Spinal cord (tissue), 10 donors: ENCODE data around the gene MB21D2. TPM values are rescaled to one million over a fixed set of nuclear protein-coding genes. Genes with fewer than 3 reads are reported as not detected.
A peak's percentile ranks its signal among the peaks of the same experiment; 100 is the strongest.
"Not testable (repeated sequence)": the region's sequence is repeated elsewhere in the genome, so short reads cannot be mapped to it uniquely, and the experiment has no call there.

Experiments used
- DNase-seq, 6 donors: peaks; one replicate each; pipeline versions ENCODE4 v3.0.0 to v3.0.0-alpha.2; 2013 to 2015; ENCODE audit warnings: low spot score in 6 of 6, low read depth in 4 of 6
- H3K27ac ChIP-seq: one replicate; pipeline ENCODE4 v1.5.1; 2013; ENCODE audit warnings: low read depth, low read length, control low read depth
- H3K27me3 ChIP-seq: one replicate; pipeline ENCODE4 v1.6.1; 2013; ENCODE audit warnings: low read length; ENCODE audit not compliant: control insufficient read depth, insufficient read depth
- H3K36me3 ChIP-seq: one replicate; pipeline ENCODE4 v1.6.1; 2013; ENCODE audit warnings: low read length; ENCODE audit not compliant: control insufficient read depth, insufficient read depth
- H3K4me1 ChIP-seq: one replicate; pipeline ENCODE4 v1.6.1; 2013; ENCODE audit warnings: low read length; ENCODE audit not compliant: control insufficient read depth, insufficient read depth
- H3K4me3 ChIP-seq: one replicate; pipeline ENCODE4 v1.5.1; 2013; ENCODE audit warnings: low read depth, low read length, control low read depth
- H3K9me3 ChIP-seq: one replicate; pipeline ENCODE4 v1.6.1; 2013; ENCODE audit warnings: low read length; ENCODE audit not compliant: control insufficient read depth, insufficient read depth
- WGBS: methylation state at CpG from one replicate; pipeline ENCODE4 v1.1.5; 2013; ENCODE audit warnings: missing lambda C conversion rate; ENCODE audit not compliant: insufficient coverage; 5-methylcytosine and 5-hydroxymethylcytosine counted together
- polyA plus RNA-seq, 2 donors: library from polyadenylated mRNA; unstranded; fragments of 120-200 nt; gene quantifications; one replicate each; pipeline ENCODE4 v1.2.1, GENCODE V29; 2013; ENCODE audit not compliant: insufficient read length in 2 of 2
- total RNA-seq, 2 donors: library from RNA; depleted of rRNA in 1 of 2; stranded (reverse); fragments of 120-200 nt in 1 of 2; fragments of >200 nt in 1 of 2; gene quantifications; one replicate each; pipeline versions ENCODE4 v1.2.3 to v1.2.4, GENCODE V29; 2013 to 2014
- donor health status: healthy.

Gene MB21D2
- total and polyA plus RNA-seq, 4 donors = 9.5 to 23.4 (median 21.1) TPM

DNA sequence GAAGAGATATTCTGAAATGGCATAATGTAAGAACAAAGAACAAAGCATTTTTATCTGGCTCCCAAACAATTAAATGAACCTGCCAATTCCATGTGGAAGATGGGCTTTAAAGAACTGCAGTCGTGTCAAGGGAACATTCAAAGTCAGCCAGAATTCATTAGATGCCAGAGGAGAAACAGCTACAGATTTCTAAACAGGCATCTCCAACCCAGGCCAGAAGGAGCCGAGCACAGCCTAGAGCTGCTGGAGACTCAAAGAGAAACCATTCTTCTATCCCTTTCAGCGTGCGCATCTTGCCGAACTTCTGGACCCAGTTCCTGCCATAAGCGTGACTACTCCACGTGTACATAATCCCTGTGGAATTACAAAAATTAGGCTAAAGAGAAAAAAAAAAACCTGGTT, 60.4 kb downstream of the MB21D2 start:
- H3K4me3 ChIP-seq = no peak overlapping the region
- WGBS = 9% methylated on average over 1 of the region's 7 CpGs

GRCh38 chr3:192855434-192855833, 62.2 kb downstream of the MB21D2 start:
- H3K36me3 ChIP-seq = no peaks in the 10 kb centered on the region
- no peak overlapping the region for H3K27ac ChIP-seq
- no peaks in the 10 kb centered on the region for H3K27me3 ChIP-seq
- no peak overlapping the region for H3K4me3 ChIP-seq
- H3K4me1 ChIP-seq = peaks cover 8% of the 10 kb centered on the region
- H3K9me3 ChIP-seq = peaks cover 8% of the 10 kb centered on the region
- no peak for DNase-seq
- WGBS = no CpG with 5 or more reads among the region's 1 CpG

More for the DNA sequence above, 60.4 kb downstream of the MB21D2 start:
- Histone ChIP-seq H3K27ac (no peak overlapping the region), H3K9me3 (peaks cover 8% of the 10 kb centered on the region), H3K36me3 (no peaks in the 10 kb centered on the region), H3K4me1 (peaks cover 16% of the 10 kb centered on the region), H3K27me3 (no peaks in the 10 kb centered on the region)
- DNase-seq = peak in 2 of 6 donors; percentile 63 to 69

DNA sequence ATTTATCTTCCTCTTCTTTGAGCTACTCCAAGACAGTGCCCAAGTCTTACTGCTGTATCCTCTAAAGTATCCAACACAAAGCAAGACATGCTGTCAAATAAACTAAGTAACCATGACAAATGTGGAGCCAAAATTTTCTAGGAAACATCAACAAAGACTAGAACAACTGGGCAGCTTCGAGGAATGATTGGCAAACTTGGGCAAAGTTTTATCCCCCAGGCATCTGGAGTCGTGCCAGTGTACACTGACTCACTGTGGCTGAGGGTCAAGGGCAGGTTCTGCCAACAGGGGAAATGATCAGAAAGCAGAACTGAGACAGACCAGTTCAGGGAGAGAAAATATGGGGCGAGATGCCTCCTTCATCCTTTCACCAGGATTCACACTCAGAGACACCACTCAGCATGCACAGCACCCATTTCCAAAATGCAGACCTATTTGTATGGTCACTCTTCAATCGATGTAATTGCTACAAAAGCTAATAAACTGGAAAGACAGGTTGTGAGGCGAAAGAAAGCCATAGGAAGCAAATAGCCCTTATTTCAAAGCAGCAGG, 65.8 kb downstream of the MB21D2 start:
- no peak overlapping the region for H3K4me3 ChIP-seq
- DNase-seq = peak in 1 of 6 donors; percentile 79
- 31% methylated on average over 2 of the region's 5 CpGs for WGBS
- no peaks in the 10 kb centered on the region for H3K27me3 ChIP-seq
- H3K27ac ChIP-seq = no peak overlapping the region
- peaks cover 3% of the 10 kb centered on the region for H3K4me1 ChIP-seq
- peaks cover 8% of the 10 kb centered on the region for H3K9me3 ChIP-seq
- no peaks in the 10 kb centered on the region for H3K36me3 ChIP-seq

- no peak overlapping the region for H3K4me3 ChIP-seq
- H3K27ac ChIP-seq = no peak overlapping the region
- WGBS = 94% methylated on average over 12 of the region's 14 CpGs
- no peaks in the 10 kb centered on the region for H3K27me3 ChIP-seq
- DNase-seq = no peak
- H3K4me1 ChIP-seq = peaks cover 3% of the 10 kb centered on the region
- peaks cover 8% of the 10 kb centered on the region for H3K9me3 ChIP-seq
- no peaks in the 10 kb centered on the region for H3K36me3 ChIP-seq
These were observed 67.1 kb downstream of the MB21D2 start for GRCh38 chr3:192850451-192850981.

GRCh38 chr3:192849821-192850220, 67.8 kb downstream of the MB21D2 start:
- H3K4me3 ChIP-seq, H3K9me3 ChIP-seq, DNase-seq, H3K27ac ChIP-seq, H3K4me1 ChIP-seq, H3K36me3 ChIP-seq, H3K27me3 ChIP-seq: not testable (repeated sequence)
- whole genome bisulfite sequencing = 89% methylated on average over 11 of the region's 11 CpGs

DNA sequence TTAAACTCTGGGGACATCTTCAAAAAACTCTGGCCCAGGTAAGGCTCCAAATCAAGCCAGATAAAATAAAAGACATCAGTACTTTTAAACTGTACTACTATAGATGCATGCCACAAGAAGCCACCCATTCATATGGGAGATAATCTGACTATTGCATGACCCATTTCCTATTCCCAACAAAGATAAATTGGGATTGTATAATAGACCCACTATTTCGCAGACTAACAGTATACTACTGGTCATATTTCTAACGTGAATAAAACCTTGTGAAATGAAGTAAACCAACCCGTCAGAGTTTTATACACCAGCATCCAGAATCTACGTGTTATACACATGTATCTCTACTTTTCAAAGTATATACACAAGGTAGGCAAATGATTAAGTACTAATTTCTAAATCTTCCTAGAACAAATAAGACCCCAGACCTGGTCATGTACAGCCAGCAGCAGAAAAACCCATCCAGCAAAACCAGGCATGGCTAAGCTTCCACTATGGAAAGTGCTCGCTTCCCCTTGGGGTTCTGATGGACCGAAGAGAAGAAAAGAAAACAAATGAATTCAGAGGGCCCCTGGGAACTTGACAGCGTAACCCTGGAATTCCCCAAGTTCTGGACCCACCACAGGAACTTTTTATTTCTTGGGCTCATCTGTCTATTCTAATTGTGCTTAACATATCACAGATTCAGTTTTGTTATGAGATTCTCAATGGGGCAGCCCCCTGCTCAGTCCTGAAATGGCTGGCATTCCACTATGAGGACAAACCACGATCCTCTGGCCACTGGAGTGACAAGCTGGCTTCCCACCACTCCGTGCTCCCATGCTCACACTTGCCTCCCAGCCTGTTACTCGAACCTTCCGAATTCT, 69.1 kb downstream of the MB21D2 start:
- H3K27ac ChIP-seq = no peak overlapping the region
- 63% methylated on average over 4 of the region's 11 CpGs for WGBS
- H3K9me3 ChIP-seq = no peaks in the 10 kb centered on the region
- DNase-seq = no peak
- no peaks in the 10 kb centered on the region for H3K27me3 ChIP-seq
- no peaks in the 10 kb centered on the region for H3K36me3 ChIP-seq
- H3K4me3 ChIP-seq = no peak overlapping the region
- H3K4me1 ChIP-seq = peaks cover 16% of the 10 kb centered on the region

GRCh38 chr3:192847941-192848340, 69.7 kb downstream of the MB21D2 start:
- Histone ChIP-seq H3K36me3 (no peaks in the 10 kb centered on the region), H3K9me3 (no peaks in the 10 kb centered on the region), H3K27ac (no peak overlapping the region), H3K27me3 (no peaks in the 10 kb centered on the region), H3K4me1 (peaks cover 20% of the 10 kb centered on the region), H3K4me3 (no peak overlapping the region)
- peak in 1 of 6 donors; percentile 81 for DNase-seq
- WGBS = no CpG with 5 or more reads among the region's 3 CpGs

DNA sequence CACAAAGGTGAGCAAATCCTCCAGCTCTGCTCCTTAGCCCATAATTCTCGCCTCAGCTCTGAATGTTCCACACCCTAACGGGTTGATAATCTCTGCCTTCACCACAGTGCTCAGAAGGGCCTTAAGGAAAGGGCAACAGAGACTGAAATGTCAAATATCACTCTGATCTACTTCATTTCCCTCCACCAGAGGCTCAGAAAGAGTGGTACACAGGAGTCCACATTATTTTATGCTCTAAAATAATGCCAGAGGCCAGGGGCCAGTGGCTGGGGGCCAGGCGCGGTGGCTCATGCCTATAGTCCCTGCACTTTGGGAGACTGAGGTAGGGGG, 72.2 kb downstream of the MB21D2 start:
- Histone ChIP-seq H3K27ac (no peak overlapping the region), H3K4me3 (no peak overlapping the region), H3K27me3 (no peaks in the 10 kb centered on the region), H3K36me3 (no peaks in the 10 kb centered on the region), H3K4me1 (peaks cover 28% of the 10 kb centered on the region), H3K9me3 (no peaks in the 10 kb centered on the region)
- no peak for DNase-seq
- WGBS = 57% methylated on average over 1 of the region's 4 CpGs

DNA sequence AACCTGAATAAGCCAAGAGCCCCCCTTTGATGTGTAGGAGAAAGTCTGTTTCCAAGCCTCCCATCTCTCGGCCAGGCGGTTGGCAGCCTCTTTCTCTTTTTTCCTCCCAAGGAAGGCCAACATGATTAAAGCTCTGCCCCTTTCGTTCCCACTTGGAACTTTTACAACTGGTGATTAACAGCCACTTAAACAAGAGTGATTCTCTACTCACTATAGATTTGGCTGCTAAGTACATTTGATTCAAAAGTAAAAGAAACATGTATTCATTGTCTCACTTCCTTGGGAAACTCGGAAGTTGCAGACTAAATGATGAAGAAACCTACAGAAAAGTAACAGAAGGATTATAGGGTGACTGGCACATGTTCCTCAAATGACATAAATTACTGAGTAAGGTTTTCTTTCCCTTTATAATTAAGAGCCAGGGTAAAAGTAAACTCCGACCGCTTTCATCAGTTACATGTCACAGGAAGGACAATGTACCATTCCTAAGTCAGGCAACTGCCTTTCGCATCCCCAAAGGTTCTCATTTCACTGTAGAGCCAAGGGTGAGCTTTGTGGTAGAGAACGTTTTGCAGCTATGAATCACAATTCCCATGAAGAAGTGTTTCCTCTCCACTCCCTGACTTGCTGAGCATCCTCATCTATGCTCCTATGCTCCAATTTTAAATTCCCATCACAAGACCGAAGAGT, 72.7 kb downstream of the MB21D2 start:
- WGBS = 44% methylated on average over 3 of the region's 9 CpGs
- peaks cover 28% of the 10 kb centered on the region for H3K4me1 ChIP-seq

More for the DNA sequence above, 72.7 kb downstream of the MB21D2 start:
- Histone ChIP-seq H3K27me3 (no peaks in the 10 kb centered on the region), H3K27ac (no peak overlapping the region), H3K4me3 (no peak overlapping the region), H3K36me3 (no peaks in the 10 kb centered on the region), H3K9me3 (no peaks in the 10 kb centered on the region)
- DNase-seq = peak in 5 of 6 donors; percentile 64 to 90 (median 78)
